ENCODE measurements around the gene OPN1MW3.

GRCh38 chrX:154305541-154306205, 48.3 kb downstream of the OPN1MW3 start:
- TF ChIP-seq POLR2A (IDR thresholded peaks at IDR 0.05) (no peak), POLR2AphosphoS5 (IDR thresholded peaks at IDR 0.05) (no peak), CTCF (IDR thresholded peaks at IDR 0.05) (no peak), EP300 (IDR thresholded peaks at IDR 0.05) (no peak)

Measured in upper lobe of left lung (tissue), 4 donors.